ENCODE data around the gene MACROD2. TPM values are rescaled to one million over a fixed set of nuclear protein-coding genes. Genes with fewer than 3 reads are reported as not detected.

MACROD2 gene
- total and polyA plus RNA-seq, 2 of the 4 experiments (the other 2 are of a cell fraction): not detected

GRCh38 chr20:15022921-15023320 is 1027.6 kb downstream of the MACROD2 start:
- intact Hi-C loops (cut with micrococcal nuclease): no loop called here
- no peaks in the 10 kb centered on the region for H3K9me1 ChIP-seq (ENCODE audit: insufficient read depth, low read length)
- no peak overlapping the region for H2BK5ac ChIP-seq (ENCODE audit: low read depth, low read length, poor library complexity, severe bottlenecking)
- H3K4me3 ChIP-seq (ENCODE audit: insufficient read depth, low read depth, low read length): no peak overlapping the region
- no peak overlapping the region for H2BK15ac ChIP-seq (ENCODE audit: low read depth, low read length)
- no peak overlapping the region for H2BK20ac ChIP-seq (ENCODE audit: low read depth, low read length)
- in situ Hi-C loops (cut with MboI; ENCODE audit: low sequenced_read_pairs): no loop called here
- no peak overlapping the region for H3K4ac ChIP-seq (ENCODE audit: low read depth, low read length)
- no peak overlapping the region for H2BK120ac ChIP-seq (ENCODE audit: low read depth, low read length)
- H3K23ac ChIP-seq (ENCODE audit: low read depth, low read length): no peak overlapping the region
- TF ChIP-seq FOS (IDR thresholded peaks at IDR 0.05; ENCODE audit: low read depth, low read length) (no peak), MXI1 (IDR thresholded peaks at IDR 0.05; ENCODE audit: borderline replicate concordance, low read depth, low read length) (no peak), RAD21 (IDR thresholded peaks at IDR 0.05; ENCODE audit: low read length) (no peak), POLR2A (IDR thresholded peaks at IDR 0.05; ENCODE audit: low read depth, low read length) (no peak), CTCF (conservative IDR thresholded peaks at IDR 0.05; ENCODE audit: low read depth, low read length) (no peak), USF2 (IDR thresholded peaks at IDR 0.05; ENCODE audit: low read depth, low read length) (no peak), CEBPB (IDR thresholded peaks at IDR 0.05; ENCODE audit: low read depth, low read length) (no peak), CHD1 (IDR thresholded peaks at IDR 0.05; ENCODE audit: low read depth, low read length) (no peak), RFX5 (IDR thresholded peaks at IDR 0.05; ENCODE audit: low read depth, low read length) (no peak), MAFK (IDR thresholded peaks at IDR 0.05; ENCODE audit: low read depth, low read length) (no peak), ELK1 (IDR thresholded peaks at IDR 0.05; ENCODE audit: borderline replicate concordance, low read depth, low read length) (no peak), BHLHE40 (IDR thresholded peaks at IDR 0.05; ENCODE audit: low read depth, low read length) (no peak), RCOR1 (IDR thresholded peaks at IDR 0.05; ENCODE audit: insufficient replicate concordance, low read length) (no peak), NFE2L2 (IDR thresholded peaks at IDR 0.05; ENCODE audit: low read depth, low read length) (no peak), MAZ (IDR thresholded peaks at IDR 0.05; ENCODE audit: borderline replicate concordance, low read depth, low read length) (no peak), SMC3 (IDR thresholded peaks at IDR 0.05; ENCODE audit: low read depth, low read length) (no peak)
- no peaks in the 10 kb centered on the region for H3K79me1 ChIP-seq (ENCODE audit: low read depth in 1 of 2, low read length in 2 of 2)
- H3K4me2 ChIP-seq (ENCODE audit: low read depth, low read length): no peak overlapping the region
- H4K5ac ChIP-seq (ENCODE audit: low read depth, low read length): no peak overlapping the region
- H3K14ac ChIP-seq (replicated peaks; ENCODE audit: low read depth, low read length): no peak overlapping the region
- CTCF ChIA-PET: no interaction called here
- no peaks in the 10 kb centered on the region for H3K27me3 ChIP-seq (ENCODE audit: control insufficient read depth, insufficient read depth, low read length)
- no peak overlapping the region for H3K18ac ChIP-seq (ENCODE audit: low read depth, low read length)
- H3K9ac ChIP-seq (ENCODE audit: low read depth, low read length): no peak overlapping the region
- H4K20me1 ChIP-seq (ENCODE audit: insufficient read depth, low read length): no peaks in the 10 kb centered on the region
- H2AK9ac ChIP-seq (replicated peaks; ENCODE audit: low read depth, low read length, poor library complexity): no peak overlapping the region
- DNase-seq (no peak), ATAC-seq (ENCODE audit: low read depth) (no peak)
- no peak overlapping the region for H2AK5ac ChIP-seq (ENCODE audit: low read depth, low read length)
- no peak overlapping the region for H2AFZ ChIP-seq (replicated peaks; ENCODE audit: low read length, poor library complexity)
- H3K4me1 ChIP-seq (ENCODE audit: control insufficient read depth, insufficient read depth, low read length): no peaks in the 10 kb centered on the region
- no peak overlapping the region for H3K27ac ChIP-seq (ENCODE audit: insufficient read depth, low read length)
- H3K56ac ChIP-seq (ENCODE audit: extremely low read depth, insufficient read depth, low read length): no peak overlapping the region
- peaks cover 10% of the 10 kb centered on the region for H3K9me3 ChIP-seq (ENCODE audit: control insufficient read depth, insufficient read depth, low read length)
- dilution Hi-C loops (cut with HindIII; ENCODE audit: low sequenced_read_pairs, unreplicated experiment): no loop called here
- no peak overlapping the region for H4K8ac ChIP-seq (ENCODE audit: low read depth in 2 of 2, low read length in 2 of 2)
- H3K36me3 ChIP-seq (ENCODE audit: control insufficient read depth, insufficient read depth, low read length): no peaks in the 10 kb centered on the region
- POLR2A ChIA-PET (ENCODE audit: unreplicated experiment): no interaction called here
- BruUV-seq (replicated peaks): no TSS peak
- H4K91ac ChIP-seq (ENCODE audit: insufficient read depth, low read depth, low read length): no peak overlapping the region

Data from IMR-90 (cell line).